GM12801 (cell line): ENCODE results near the gene KAT2A.

ENCODE experiments used
- CTCF ChIP-seq: IDR thresholded peaks from one replicate; pipeline ENCODE4 v1.5.1; 2011; ENCODE audit warnings: control low read depth; ENCODE audit not compliant: insufficient read length; ENCODE audit errors: extremely low read depth

KAT2A gene

GRCh38 chr17:42079541-42079940 lies 41.6 kb downstream of the KAT2A start:
- TF ChIP-seq CTCF = no peak

GRCh38 chr17:42078396-42079043 lies 42.6 kb downstream of the KAT2A start:
- no peak for TF ChIP-seq CTCF

- TF ChIP-seq CTCF = no peak
Measured at GRCh38 chr17:42077755-42078154, 43.4 kb downstream of the KAT2A start.

GRCh38 chr17:42076797-42077559 lies 44.2 kb downstream of the KAT2A start:
- TF ChIP-seq CTCF = no peak

- TF ChIP-seq CTCF = no peak
Measured at GRCh38 chr17:42075789-42076188, 45.4 kb downstream of the KAT2A start.

- no peak for TF ChIP-seq CTCF
Measured at GRCh38 chr17:42072323-42073187, 48.6 kb downstream of the KAT2A start.

- no peak for TF ChIP-seq CTCF
Measured at GRCh38 chr17:42071810-42072209, 49.4 kb downstream of the KAT2A start.
